ENCODE measurements around the gene ATXN7L1.

Gene ATXN7L1

GRCh38 chr7:105876091-105876963 is at the start of gene ATXN7L1:
Gene ATXN7L1 (minus strand): TSS chr7:105876599. CDS start chr7:105876558, 41 bp downstream.
- DNase-seq (ENCODE audit: low read depth in 2 of 2): peak; percentile 79 to 89

DNA sequence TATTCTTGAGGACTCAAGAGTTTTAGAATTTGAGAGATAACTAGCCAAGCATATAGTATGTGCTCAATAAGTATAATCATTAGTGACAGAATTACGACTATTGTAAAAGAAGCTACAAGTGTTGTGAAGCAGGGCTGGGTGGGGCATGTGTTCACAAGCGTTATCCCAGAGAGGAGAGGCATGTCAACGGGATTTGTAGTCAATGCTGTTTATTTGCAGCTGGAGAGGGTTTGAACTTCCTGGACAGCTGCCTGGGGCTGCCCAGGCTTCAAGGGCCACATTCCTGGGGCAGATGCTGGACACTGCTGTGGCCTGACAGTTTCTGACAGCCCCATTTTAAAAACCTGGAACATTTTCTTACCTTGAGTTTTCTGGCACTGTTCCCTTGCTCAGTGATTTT is 49.7 kb upstream of the ATXN7L1 start:
- DNase-seq (ENCODE audit: low read depth in 2 of 2): no peak

- DNase-seq (ENCODE audit: low read depth in 2 of 2): no peak
Observed at GRCh38 chr7:105924945-105925344, 48.5 kb upstream of the ATXN7L1 start.

GRCh38 chr7:105920766-105921165 is 44.4 kb upstream of the ATXN7L1 start:
- no peak for DNase-seq (ENCODE audit: low read depth in 2 of 2)

DNA sequence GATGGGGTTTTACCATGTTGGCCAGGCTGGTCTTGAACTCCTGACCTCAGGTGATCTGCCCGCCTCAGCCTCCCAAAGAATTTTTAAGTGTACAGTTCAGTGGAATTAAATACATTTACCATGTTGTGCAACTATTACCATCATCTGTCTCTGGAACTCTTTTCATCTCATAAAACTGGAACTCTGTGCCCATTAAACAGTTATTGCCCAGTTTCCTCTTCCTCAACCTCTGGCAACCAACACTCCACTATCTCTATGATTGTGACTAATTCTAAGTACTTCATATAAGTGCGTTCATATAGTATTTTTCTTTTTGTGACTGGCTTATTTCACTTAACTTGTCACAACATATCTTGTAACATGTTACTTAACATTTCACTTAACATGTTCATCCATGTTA is 41.3 kb upstream of the ATXN7L1 start:
- DNase-seq (ENCODE audit: low read depth in 2 of 2): no peak

- DNase-seq (ENCODE audit: low read depth in 2 of 2): no peak
Observed at GRCh38 chr7:105916603-105917002, 40.2 kb upstream of the ATXN7L1 start.

DNA sequence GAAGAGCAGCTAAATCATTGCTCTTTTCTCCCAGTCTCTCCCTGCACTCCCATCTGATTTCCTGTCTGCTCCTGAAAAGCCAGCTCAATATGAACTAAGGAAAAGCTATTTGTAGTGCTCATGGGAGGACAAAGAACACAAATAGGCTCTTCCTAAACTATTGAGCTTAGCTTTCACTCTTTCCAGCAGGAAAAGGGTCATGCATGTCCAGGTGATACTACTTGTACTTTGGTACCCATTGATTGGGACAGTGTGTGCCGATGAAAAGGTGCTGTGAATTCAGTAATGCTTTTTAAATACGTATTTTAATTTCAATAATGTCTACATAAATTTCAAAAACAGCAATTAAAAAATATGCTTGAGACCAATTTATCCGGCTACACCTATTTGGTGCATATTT is 37.5 kb upstream of the ATXN7L1 start:
- no peak for DNase-seq (ENCODE audit: low read depth in 2 of 2)

DNA sequence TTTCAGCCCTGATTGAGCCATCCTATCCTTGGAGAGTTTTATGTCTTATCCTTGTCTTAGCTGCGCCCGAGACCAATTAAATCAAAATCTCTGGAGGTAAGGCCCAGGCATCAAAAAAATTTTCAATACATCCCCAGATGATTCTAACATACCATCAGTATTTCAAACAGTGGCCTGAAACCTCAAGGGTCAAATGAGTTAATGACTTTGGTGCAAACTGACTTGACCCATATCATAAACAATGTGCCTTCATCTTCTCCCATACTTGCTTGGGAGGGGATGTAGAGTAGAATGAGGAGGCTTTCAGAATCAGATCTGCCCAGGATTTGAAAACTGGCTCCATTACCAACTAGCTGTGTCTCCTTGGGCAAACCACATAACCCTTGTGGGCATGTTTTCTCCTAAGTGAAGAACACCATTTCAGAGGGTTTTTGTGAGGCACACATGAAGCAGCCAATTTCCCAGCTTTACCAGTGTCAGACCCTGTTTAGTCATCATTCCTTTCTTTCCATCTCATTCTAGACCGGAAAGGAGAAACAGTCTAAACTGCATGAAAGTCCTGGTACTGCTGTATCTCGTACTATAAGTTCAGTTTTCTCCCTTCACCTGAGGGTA is 35.7 kb upstream of the ATXN7L1 start:
- DNase-seq (ENCODE audit: low read depth in 2 of 2): no peak

GRCh38 chr7:105910172-105910571 is 33.8 kb upstream of the ATXN7L1 start:
- no peak for DNase-seq (ENCODE audit: low read depth in 2 of 2)

- no peak for DNase-seq (ENCODE audit: low read depth in 2 of 2)
Observed at GRCh38 chr7:105909742-105910141, 33.3 kb upstream of the ATXN7L1 start.

GRCh38 chr7:105907129-105907846 is 30.9 kb upstream of the ATXN7L1 start:
- no peak for DNase-seq (ENCODE audit: low read depth in 2 of 2)

GRCh38 chr7:105906695-105907094 is 30.3 kb upstream of the ATXN7L1 start:
- DNase-seq (ENCODE audit: low read depth in 2 of 2): no peak

GRCh38 chr7:105905910-105906568 is 29.6 kb upstream of the ATXN7L1 start:
- no peak for DNase-seq (ENCODE audit: low read depth in 2 of 2)

- DNase-seq (ENCODE audit: low read depth in 2 of 2): no peak
Observed at GRCh38 chr7:105905209-105905909, 29.0 kb upstream of the ATXN7L1 start.

- DNase-seq (ENCODE audit: low read depth in 2 of 2): no peak
Observed at GRCh38 chr7:105904064-105904463, 27.7 kb upstream of the ATXN7L1 start.

- no peak for DNase-seq (ENCODE audit: low read depth in 2 of 2)
Observed at GRCh38 chr7:105902325-105902911, 26.0 kb upstream of the ATXN7L1 start.

- no peak for DNase-seq (ENCODE audit: low read depth in 2 of 2)
Observed at GRCh38 chr7:105897999-105898398, 21.6 kb upstream of the ATXN7L1 start.

- no peak for DNase-seq (ENCODE audit: low read depth in 2 of 2)
Observed at GRCh38 chr7:105896407-105896911, 20.1 kb upstream of the ATXN7L1 start.

GRCh38 chr7:105894131-105894530 is 17.7 kb upstream of the ATXN7L1 start:
- no peak for DNase-seq (ENCODE audit: low read depth in 2 of 2)

DNA sequence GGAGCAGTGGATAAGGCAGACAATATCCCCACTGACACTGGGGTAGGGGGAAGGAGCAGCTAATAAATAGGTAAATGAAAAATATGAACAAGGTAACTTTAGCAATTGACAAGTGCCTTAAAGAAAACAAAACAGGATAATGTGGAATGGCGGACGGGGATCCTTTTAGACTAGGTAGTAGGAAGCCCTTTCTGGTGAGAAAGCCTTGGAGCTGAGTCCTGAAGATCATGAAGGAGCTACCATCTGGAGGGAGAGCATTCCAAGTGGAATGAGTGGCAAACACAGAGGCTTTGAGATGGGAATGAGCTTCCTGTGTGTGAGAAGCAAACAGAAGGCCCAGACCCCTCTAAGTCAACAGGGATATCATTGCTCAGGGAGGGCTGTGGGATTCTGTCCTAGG is 16.0 kb upstream of the ATXN7L1 start:
- no peak for DNase-seq (ENCODE audit: low read depth in 2 of 2)

All from stimulated activated CD4-positive, alpha-beta T cell treated with anti-CD3 and anti-CD28 coated beads, Interleukin-1b, Interleukin-23, amount 100 ng/mL, for 1 hour (primary cell).